Measurements from ENCODE around the gene NID1.

DNA sequence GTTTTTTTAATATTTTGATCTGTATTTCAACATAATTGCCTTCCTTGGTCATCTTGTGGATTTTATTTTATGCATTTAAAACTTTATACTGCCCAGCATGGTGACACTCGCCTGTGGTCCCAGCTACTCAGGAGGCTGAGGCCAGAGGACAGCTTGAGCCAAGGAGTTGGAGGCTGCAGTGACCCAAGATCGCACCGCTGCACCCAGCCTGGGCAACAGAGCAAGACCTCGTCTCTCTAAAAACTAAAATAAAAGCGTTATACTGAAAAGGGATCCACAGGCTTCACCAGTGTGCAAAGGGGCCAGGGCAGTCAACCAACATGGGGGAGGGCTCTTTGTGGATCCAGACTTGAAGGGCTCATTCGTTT lies 1.4 kb downstream of the NID1 start:
- TF ChIP-seq, protein P1, sequence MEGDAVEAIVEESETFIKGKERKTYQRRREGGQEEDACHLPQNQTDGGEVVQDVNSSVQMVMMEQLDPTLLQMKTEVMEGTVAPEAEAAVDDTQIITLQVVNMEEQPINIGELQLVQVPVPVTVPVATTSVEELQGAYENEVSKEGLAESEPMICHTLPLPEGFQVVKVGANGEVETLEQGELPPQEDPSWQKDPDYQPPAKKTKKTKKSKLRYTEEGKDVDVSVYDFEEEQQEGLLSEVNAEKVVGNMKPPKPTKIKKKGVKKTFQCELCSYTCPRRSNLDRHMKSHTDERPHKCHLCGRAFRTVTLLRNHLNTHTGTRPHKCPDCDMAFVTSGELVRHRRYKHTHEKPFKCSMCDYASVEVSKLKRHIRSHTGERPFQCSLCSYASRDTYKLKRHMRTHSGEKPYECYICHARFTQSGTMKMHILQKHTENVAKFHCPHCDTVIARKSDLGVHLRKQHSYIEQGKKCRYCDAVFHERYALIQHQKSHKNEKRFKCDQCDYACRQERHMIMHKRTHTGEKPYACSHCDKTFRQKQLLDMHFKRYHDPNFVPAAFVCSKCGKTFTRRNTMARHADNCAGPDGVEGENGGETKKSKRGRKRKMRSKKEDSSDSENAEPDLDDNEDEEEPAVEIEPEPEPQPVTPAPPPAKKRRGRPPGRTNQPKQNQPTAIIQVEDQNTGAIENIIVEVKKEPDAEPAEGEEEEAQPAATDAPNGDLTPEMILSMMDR (IDR thresholded peaks at IDR 0.05) = no peak
- TF ChIP-seq EP300 (IDR thresholded peaks at IDR 0.05) = no peak
- TF ChIP-seq POLR2AphosphoS5 (IDR thresholded peaks at IDR 0.05) = no peak

Measured in gastroesophageal sphincter (tissue), 3 donors.